AML-193 (cell line): ENCODE data around the gene EEF1E1.

Experiments used
- DNase-seq, 2 experiments: peaks; one replicate each; lab custom pipeline; 2025; lab: John Stamatoyannopoulos, UW

The EEF1E1 gene

GRCh38 chr6:8102122-8102958 lies at the start of gene EEF1E1:
TSS of gene EEF1E1 (minus strand) at chr6:8102548. CDS start at chr6:8102521, 27 bp downstream.
- peak; percentile 96 to 98 for DNase-seq

GRCh38 chr6:8149350-8149749 lies 47.0 kb upstream of the EEF1E1 start:
- DNase-seq, result no peak

DNA sequence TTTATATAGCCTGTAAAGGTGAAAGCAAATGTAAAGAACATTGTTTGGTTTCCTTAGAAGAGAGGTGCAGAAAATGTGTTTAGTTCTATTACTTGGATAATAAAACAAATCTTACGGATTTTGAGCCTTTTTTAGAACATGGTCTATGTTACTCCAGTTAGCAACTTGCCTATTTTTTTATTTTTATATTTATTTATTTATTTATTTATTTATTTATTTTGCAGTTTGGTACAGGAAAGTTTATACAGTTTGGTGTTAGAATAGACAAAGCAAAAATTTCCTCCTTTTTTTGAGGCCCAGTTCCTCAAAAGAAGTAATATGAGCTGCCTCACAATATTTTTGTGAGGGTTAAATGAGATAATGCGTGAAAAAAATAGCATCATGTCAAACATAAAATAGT lies 41.6 kb upstream of the EEF1E1 start:
- DNase-seq, result no peak

GRCh38 chr6:8139451-8139850 lies 37.1 kb upstream of the EEF1E1 start:
- DNase-seq, result no peak

GRCh38 chr6:8137529-8137939 lies 35.2 kb upstream of the EEF1E1 start:
- no peak for DNase-seq

DNA sequence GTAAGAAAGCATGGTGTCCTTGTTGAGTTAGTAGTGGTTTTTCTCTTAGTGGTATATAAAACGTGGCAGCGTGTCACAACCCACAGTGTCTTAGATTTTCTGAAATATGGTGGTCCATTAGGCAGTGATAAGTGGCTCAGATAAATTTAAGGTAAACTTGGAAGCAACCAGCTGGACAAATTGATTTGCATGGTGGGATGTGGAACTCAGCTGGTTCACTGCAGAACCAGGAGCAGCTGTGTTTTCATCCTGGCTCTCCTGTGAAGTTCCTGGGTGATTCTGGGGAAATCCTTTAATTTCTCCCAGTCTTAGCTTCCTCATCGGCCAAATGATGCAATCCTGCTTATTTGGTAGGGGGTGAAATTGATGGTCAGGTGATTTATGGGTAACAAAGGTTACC lies 32.9 kb upstream of the EEF1E1 start:
- no peak for DNase-seq

DNA sequence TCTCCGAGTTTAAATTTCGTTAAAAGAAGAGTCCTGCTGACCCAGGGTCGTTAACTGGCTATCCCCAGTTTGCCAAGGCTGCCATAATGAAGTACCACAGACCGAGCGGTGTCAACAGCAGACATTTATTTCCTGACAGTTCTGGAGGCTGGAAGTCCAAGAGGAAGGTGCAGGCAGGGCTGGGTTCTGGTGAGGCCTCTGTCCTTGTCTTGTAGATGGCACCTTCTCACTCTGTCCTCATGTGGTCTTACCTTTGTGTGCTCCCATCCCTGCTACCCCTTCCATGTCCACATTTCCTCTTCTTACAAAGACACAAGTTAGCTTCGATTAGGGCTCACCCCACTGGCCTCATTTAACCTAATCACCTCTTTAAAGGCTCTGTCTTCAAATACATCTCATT lies 29.8 kb upstream of the EEF1E1 start:
- no peak for DNase-seq

DNA sequence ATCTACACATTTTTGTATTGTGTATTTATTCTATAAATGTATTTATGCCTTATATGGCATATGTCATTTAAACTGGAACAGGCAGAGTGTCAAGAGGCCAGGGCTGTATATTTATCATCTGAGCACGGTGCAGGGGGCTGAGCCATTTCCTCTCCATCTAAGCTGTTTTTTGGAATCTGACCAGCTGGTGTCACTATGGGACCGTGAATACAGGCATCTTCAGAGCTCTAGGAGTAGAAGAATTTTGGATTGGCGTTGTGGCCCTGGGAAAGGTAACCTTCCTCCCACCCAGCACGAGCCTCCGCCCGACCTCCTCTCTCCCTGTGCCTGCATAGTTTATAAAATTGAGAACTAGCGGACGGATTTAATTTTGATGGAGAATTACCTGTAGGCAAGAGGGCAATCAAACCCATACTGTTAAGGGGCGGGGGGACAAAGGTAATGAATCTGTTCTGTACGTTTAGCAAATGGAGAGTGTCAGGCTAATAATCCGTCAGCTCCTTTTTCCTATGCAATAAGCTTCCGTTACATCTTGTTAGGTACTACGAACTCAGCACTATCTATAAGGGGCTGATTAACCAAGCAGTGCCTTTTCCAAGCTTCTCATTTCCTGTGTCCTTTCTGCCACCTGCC lies 29.0 kb upstream of the EEF1E1 start:
- DNase-seq, result peak; percentile 74 to 75

DNA sequence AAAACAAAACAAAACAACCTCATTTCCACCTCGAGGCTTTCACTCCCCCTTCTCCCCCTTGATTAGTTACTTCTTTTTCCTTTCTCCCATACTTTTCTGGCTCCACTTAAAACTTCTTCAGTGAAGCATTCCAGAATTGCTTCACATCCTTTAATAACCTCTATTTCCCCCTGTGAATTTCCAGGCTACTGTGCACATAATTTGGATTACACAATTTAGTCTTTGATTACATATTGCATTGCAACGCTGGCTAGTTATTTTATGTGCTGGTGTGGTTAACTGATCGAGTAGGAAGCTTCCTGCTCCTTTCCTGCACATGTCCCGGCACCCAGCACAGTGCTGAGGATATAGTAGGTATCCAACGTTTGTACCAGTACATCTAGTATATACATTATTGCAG lies 28.1 kb upstream of the EEF1E1 start:
- DNase-seq, result peak; percentile 21 to 39

DNA sequence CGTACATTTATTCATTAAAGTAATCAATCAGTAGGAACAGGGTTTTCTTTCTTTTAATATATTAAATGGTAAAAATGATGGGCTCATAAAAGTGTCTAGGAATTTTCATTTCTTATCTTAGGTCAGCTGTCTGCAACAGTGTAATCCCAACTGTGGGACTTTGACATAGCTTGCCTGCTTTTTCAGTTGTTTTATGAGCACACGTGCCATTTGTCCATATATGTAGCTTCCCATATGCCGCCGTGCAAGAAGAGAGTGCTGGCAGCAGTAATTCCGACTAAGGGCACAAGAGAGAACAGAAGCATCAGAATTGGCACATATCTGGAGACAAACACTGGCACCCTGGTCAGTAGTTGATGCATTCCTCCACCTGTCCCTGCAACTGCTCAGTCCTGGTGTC lies 20.9 kb upstream of the EEF1E1 start:
- DNase-seq, result no peak

DNA sequence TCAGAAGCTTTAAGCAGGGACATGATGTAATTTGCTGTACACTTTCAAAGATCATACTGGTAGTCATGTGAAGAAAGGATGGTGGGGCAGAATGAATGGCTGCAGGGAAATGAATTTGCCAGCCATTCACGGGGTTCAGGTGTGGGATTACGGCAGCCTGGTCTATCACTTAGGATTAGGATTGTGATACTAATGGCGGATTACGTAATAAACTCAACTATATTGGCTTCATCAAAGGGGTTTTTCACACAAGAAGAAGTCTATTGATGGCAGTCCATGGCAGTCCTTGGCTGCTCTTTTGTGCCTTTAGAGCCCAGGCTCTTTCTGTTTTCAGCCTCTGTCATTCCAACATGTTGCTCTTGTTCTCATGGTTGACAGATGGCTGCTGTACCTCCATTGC lies 12.6 kb upstream of the EEF1E1 start:
- no peak for DNase-seq

GRCh38 chr6:8113131-8113654 lies 10.8 kb upstream of the EEF1E1 start:
- DNase-seq, result no peak

DNA sequence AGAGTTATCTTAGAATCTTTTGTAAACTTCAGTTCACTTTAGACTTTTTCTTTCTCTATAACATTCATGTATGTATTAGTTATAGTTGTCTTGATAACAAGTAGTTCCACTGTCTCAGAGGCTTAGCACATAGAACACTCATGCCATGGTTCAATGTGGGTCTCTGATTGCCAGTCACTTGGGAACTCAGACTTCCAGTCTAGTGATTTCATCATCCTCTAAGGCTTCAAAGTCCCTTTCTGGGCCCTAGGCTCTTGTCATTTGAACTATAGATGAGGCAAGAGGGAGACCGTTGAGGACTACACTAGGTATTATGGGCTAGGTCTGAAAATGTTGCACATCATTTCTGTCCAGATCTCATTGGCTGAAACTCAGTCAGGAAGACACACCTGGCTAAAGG lies 8.4 kb upstream of the EEF1E1 start:
- DNase-seq, result no peak

DNA sequence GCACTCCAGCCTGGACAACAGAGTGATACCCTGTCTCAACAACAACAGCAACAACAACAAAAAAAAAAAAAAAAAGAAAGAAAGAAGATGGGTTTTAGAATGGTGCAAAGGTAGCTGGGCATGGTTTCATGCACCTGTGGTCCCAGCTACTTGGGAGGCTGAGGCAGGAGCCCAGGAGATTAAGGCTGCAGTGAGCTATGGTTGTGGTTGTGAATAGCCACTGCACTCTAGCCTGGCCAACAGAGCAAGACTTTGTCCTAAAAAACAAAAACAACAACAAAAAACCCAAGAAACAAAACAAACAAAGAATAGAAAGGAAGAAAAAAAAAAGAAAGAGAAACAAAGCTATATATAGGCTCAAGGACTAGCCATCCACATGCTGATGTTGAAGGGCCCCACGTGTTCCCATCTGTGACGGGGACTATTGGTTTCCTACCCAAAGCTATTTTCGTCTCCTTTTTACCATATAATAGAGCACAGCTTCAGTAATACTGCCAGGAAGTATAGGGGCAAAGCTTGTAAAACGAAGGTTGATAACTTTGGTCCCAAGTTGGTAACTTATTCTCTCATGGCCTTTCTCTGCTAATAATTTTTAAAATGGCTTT lies 7.9 kb upstream of the EEF1E1 start:
- no peak for DNase-seq

DNA sequence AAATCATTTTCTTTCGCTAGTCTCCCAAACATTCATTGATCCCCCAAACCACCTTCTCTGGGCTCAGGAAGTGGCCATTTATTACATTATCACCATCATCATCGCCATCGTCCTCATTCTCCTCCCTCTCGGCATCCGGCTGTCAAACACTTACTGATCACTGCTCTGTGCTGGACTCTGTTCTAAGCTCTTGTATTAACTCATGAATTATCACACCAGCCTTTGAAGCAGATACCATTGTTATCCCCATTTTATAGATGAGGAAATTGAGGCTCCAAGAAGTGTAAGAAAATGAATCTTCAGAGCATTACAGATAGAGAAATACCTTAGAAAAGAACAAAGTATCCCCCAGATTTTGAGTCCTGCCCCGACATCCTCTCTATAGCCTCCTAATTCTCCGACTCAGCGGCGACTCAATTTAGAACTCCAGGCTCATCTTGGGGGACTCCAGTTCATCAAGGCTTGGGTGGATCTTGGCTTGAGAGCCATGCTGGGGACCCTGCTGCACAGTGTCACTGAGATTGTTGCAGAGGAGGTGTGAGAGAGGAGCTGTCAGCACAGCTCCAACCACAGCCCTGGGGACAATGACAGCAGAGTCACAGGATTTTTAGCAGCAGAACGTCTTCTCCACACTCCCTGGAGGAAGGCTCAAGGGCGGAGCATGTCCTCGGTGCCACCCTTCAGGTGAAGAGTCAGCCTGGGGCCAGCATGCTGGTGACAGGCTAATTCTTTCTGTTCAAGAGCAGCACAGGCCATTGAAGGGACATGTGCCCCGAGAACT lies 6.6 kb upstream of the EEF1E1 start:
- DNase-seq, result no peak

DNA sequence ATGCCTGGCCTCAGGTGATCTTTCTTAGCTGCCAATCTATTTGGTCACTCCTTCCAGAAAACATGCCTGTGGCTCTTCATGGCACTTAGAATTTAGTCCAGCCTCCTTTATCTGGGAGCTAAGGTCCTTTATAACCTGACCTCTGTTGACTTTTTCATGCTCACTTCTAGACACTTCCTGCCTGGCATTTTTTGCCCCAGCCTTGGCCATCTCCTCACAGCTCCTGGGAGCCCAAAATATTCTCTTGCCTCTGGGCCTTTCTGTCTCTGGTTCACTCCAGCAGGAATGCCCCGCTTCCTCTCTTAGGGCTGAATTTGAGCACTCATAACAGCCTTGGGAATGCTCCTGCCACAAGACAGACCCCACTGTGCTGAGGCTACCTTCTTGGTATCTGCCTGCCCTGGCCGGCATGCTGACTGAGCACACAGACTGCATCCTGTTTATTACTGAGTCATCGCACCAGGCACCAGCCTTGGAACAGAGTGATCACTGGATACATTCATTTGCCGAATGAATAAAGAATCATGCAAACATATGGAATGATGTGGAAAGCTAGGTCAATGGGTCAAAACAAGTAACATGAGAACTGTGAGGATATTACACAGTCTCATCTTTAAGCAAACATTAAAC lies 5.8 kb upstream of the EEF1E1 start:
- DNase-seq, result no peak

DNA sequence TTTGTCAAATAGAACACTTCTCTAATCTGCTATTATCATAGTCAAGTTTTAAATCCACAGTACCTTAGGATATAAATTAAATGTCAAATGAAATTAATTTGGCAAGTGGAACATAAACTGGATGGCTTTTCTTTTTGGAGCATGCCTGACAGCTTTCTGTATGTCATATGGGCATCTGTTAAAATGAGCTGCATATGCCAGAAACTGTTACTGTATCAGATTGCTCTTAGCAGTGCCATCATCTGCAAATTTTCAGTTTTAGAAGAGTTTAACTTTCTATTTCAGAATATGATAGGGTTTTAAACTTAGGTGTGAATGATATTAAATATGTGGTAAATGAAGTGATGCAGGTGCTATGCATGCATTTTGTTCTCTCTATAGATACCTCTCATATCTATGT lies 3.4 kb upstream of the EEF1E1 start:
- DNase-seq, result no peak

DNA sequence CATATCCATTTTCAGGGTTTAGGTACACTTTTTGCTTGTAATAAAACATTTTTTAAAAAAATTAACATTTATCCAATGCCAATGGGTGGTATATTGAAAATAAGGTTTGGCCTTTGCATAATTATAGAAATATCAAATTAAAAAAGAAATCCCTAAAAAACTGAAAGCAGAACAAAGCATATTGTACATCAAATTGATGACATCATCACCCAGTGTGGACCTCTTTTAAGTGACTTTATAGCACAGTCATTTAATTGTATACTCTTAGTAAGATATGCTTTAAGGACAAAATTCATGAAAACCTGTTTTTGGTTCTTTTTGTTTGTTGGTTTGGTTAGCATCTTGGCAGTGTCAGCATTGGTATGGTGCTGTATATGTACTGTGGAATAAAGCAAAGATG lies 1.4 kb upstream of the EEF1E1 start:
- DNase-seq, result no peak

DNA sequence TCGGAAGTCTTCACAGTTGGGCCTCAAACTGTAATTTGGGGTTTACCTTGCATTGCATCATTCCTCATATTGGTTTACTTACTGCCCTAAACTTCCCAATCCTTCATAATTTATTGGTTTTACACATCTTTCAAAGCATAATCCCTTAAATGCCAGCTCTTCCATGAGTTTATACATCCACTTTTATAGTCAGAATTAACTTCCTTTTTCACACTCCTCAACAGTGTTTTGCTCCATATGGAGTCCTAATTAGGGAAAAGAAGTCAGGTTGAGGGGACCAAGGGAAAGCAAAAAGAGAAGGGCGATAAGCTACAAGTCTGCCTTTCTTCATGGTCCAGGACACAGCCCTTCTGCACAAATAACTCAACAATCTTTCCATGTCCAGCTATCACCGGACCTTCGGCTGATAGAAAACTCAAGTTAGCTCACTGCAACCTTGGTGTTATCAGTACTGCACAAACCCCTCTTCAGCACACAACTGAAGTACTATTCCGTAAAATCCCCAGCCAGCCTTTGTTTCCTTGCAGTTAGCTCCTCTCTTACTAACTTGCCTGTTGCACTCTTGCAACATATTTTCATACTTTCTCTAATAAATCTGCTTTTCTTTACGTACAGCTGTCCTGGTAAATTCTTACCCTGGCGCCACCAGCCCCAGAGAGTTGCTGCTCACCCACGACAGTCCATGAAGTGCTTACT lies 2.0 kb downstream of the EEF1E1 start:
- DNase-seq, result peak; percentile 15 to 32

GRCh38 chr6:8090650-8091049 lies 11.7 kb downstream of the EEF1E1 start:
- DNase-seq, result no peak

GRCh38 chr6:8088886-8089285 lies 13.5 kb downstream of the EEF1E1 start:
- DNase-seq, result no peak
